Measurements from ENCODE around the gene PLCB1.

The PLCB1 gene

DNA sequence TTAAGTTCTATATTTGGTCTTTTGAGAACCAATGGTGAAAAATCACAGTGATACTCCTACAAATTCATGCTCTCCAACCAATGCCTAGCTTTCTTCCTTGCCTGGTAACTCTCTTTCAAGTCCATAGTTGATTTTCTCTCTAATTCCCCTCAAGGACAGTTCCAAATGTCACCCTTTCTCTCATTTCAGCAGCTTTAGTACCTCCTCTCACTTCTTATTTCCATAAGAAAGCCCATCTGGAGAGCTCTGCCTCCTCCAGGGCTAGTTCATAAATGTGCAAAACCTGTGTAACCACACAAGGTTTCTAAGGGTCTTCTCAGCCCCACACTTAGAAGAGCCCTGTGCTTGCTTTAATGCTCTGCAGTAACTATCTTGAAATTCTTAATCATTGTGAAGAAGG, 781.4 kb downstream of the PLCB1 start:
- DNase-seq (ENCODE audit: low read depth) = no peak
- H3K4me3 ChIP-seq (ENCODE audit: low read depth, low read length) = no peak overlapping the region
- TF ChIP-seq, protein P1, sequence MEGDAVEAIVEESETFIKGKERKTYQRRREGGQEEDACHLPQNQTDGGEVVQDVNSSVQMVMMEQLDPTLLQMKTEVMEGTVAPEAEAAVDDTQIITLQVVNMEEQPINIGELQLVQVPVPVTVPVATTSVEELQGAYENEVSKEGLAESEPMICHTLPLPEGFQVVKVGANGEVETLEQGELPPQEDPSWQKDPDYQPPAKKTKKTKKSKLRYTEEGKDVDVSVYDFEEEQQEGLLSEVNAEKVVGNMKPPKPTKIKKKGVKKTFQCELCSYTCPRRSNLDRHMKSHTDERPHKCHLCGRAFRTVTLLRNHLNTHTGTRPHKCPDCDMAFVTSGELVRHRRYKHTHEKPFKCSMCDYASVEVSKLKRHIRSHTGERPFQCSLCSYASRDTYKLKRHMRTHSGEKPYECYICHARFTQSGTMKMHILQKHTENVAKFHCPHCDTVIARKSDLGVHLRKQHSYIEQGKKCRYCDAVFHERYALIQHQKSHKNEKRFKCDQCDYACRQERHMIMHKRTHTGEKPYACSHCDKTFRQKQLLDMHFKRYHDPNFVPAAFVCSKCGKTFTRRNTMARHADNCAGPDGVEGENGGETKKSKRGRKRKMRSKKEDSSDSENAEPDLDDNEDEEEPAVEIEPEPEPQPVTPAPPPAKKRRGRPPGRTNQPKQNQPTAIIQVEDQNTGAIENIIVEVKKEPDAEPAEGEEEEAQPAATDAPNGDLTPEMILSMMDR (IDR thresholded peaks at IDR 0.05; ENCODE audit: low read depth, low read length) = no peak
- no peak for TF ChIP-seq MYC (IDR thresholded peaks at IDR 0.05; ENCODE audit: low read depth, low read length)
- TF ChIP-seq POLR2A (IDR thresholded peaks at IDR 0.05; ENCODE audit: extremely low read depth, insufficient read length) = no peak
- TF ChIP-seq, protein P2, sequence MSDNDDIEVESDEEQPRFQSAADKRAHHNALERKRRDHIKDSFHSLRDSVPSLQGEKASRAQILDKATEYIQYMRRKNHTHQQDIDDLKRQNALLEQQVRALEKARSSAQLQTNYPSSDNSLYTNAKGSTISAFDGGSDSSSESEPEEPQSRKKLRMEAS (IDR thresholded peaks at IDR 0.05; ENCODE audit: low read depth, low read length) = no peak

DNA sequence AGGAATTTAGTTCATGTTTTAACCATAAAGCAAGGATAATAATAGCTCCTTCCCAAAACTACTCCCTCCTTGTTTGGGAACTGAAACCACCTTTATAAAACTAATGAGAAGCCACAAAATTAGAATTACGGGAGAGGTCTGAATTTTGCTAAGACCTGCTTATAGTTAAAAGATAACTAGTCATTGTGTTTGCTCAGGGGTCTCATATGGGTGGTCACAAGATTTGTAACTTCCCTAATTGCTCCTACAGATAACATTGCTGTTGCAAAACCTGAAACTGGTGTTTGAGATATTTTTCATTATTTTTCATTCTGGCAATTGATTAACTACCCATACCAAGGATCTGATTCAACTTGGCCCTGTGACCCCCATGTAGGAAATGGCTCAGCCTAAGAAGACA, 782.4 kb downstream of the PLCB1 start:
- DNase-seq (ENCODE audit: low read depth) = no peak
- TF ChIP-seq POLR2A (IDR thresholded peaks at IDR 0.05; ENCODE audit: extremely low read depth, insufficient read length) (no peak), MYC (IDR thresholded peaks at IDR 0.05; ENCODE audit: low read depth, low read length) (no peak)
- TF ChIP-seq, protein P2 (IDR thresholded peaks at IDR 0.05; ENCODE audit: low read depth, low read length) = no peak
- TF ChIP-seq, protein P1 (IDR thresholded peaks at IDR 0.05; ENCODE audit: low read depth, low read length) = no peak
- H3K4me3 ChIP-seq (ENCODE audit: low read depth, low read length) = no peak overlapping the region

DNA sequence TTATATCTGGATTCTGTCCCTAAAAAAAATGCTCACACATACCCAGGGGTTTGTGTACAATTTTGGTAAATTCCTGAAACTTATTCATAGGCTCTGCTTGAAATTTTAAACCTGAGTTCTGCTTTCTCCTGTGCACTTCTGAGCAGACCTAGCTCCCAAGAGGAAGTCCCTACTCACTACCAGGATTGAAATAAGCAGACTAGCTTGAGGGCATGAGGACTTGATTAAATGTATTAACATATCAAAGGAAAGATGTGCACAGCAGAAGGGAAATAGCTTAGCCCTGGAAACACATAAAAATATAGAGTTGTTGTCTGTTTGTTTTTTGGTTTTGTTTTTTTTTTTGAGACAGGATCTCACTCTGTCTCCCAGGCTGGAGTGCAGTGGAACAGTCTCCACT, 785.0 kb downstream of the PLCB1 start:
- no peak overlapping the region for H3K4me3 ChIP-seq (ENCODE audit: low read depth, low read length)
- TF ChIP-seq, protein P2 (IDR thresholded peaks at IDR 0.05; ENCODE audit: low read depth, low read length) = no peak
- TF ChIP-seq MYC (IDR thresholded peaks at IDR 0.05; ENCODE audit: low read depth, low read length) (no peak), POLR2A (IDR thresholded peaks at IDR 0.05; ENCODE audit: extremely low read depth, insufficient read length) (no peak)
- TF ChIP-seq, protein P1 (IDR thresholded peaks at IDR 0.05; ENCODE audit: low read depth, low read length) = no peak
- no peak for DNase-seq (ENCODE audit: low read depth)

DNA sequence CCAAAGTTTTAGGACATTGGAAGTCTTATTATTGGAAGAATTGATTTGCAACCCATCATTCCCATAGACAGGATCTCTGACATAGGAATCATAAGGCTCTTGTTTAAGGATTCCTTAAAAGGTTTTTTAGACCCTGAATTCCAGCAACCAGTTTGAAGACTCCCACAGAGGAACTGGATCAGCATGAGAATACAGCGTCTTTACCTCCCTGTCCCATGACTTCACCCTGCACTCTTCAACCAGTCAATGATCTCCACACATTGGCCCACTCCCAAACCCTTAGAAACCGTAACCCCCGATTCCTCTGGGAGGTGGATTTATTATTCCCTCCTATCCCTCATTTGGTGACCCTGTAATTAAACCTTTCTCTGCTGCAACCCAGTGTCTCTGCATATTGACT, 786.1 kb downstream of the PLCB1 start:
- TF ChIP-seq MYC (IDR thresholded peaks at IDR 0.05; ENCODE audit: low read depth, low read length) (no peak), POLR2A (IDR thresholded peaks at IDR 0.05; ENCODE audit: extremely low read depth, insufficient read length) (no peak)
- TF ChIP-seq, protein P2 (IDR thresholded peaks at IDR 0.05; ENCODE audit: low read depth, low read length) = no peak
- no peak for DNase-seq (ENCODE audit: low read depth)
- no peak overlapping the region for H3K4me3 ChIP-seq (ENCODE audit: low read depth, low read length)

DNA sequence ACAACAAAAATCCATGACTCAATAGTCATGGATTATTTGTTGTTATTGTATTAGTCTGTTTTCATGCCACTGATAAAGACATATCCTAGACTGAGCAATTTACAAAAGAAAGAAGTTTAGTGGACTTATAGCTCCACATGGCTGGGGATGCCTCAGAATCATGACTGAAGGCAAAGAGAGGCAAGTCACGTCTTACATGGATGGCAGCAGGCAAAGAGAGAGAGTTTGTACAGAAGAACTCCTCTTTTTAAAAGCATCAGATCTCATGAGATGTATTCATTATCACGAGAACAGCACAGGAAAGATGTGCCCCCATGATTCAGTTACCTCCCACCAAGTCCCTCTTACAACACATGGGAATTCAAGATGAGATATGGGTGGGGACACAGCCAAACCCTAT, 792.5 kb downstream of the PLCB1 start:
- TF ChIP-seq POLR2A (IDR thresholded peaks at IDR 0.05; ENCODE audit: extremely low read depth, insufficient read length) (no peak), MYC (IDR thresholded peaks at IDR 0.05; ENCODE audit: low read depth, low read length) (no peak)
- TF ChIP-seq, protein P1 (IDR thresholded peaks at IDR 0.05; ENCODE audit: low read depth, low read length) = no peak
- TF ChIP-seq, protein P2 (IDR thresholded peaks at IDR 0.05; ENCODE audit: low read depth, low read length) = no peak
- no peak overlapping the region for H3K4me3 ChIP-seq (ENCODE audit: low read depth, low read length)

DNA sequence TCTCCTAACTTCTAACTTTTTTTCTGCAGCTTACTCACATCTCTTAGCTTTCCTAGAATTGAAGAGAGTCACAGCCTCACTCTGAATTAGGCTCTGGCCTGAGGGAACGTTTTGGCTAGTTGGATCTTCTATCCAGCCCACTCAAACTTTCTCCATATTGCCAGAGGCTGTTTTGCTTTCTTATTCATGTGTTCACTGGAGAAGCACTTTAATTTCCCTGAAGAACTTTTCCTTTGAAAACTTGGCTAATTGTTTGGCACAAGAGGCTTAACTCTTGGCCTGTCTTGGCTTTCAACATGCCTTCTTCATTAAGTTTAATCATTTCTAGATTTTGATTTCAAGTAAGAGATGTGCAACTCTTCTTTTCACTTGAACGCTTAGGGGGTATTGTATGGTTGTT, 798.7 kb downstream of the PLCB1 start:
- TF ChIP-seq MYC (IDR thresholded peaks at IDR 0.05; ENCODE audit: low read depth, low read length) = no peak
- TF ChIP-seq, protein P2 (IDR thresholded peaks at IDR 0.05; ENCODE audit: low read depth, low read length) = no peak
- TF ChIP-seq, protein P1 (IDR thresholded peaks at IDR 0.05; ENCODE audit: low read depth, low read length) = no peak
- no peak for TF ChIP-seq POLR2A (IDR thresholded peaks at IDR 0.05; ENCODE audit: extremely low read depth, insufficient read length)
- H3K4me3 ChIP-seq (ENCODE audit: low read depth, low read length) = no peak overlapping the region
- no peak for DNase-seq (ENCODE audit: low read depth)

More for the DNA sequence above, 792.5 kb downstream of the PLCB1 start:
- no peak for DNase-seq (ENCODE audit: low read depth)
